GM23338 (cell line): ENCODE measurements around the gene WIPF3. TPM values are rescaled to one million over a fixed set of nuclear protein-coding genes. Genes with fewer than 3 reads are reported as not detected.

Experiments used
- ATAC-seq: fragments of 200-7000 bp; cut with Tn5 transposase; 3 replicates; pipeline ENCODE4 v1.9.1; 2020
- DNase-seq: peaks from one replicate; pipeline ENCODE4 v3.0.0-alpha.2; 2015; ENCODE audit warnings: low spot score
- H2AFZ ChIP-seq: fragments of 200-600 bp; sonication (generic); 2 replicates; pipeline ENCODE4 v1.8.0; 2016; ENCODE audit warnings: antibody characterized with exemption, mild to moderate bottlenecking, moderate library complexity
- H3F3A ChIP-seq: fragments of 200-600 bp; sonication (generic); replicated peaks from 2 replicates; pipeline ENCODE4 v1.8.0; 2017; ENCODE audit warnings: antibody characterized with exemption, mixed run types, low read depth
- H3K27ac ChIP-seq: fragments of 200-600 bp; sonication (generic); 2 replicates; pipeline ENCODE4 v1.6.1; 2016; ENCODE audit warnings: low read depth
- H3K27me3 ChIP-seq: fragments of 200-600 bp; sonication (generic); 2 replicates; pipeline ENCODE4 v1.8.0; 2016; ENCODE audit warnings: mild to moderate bottlenecking, mixed run types, moderate library complexity; ENCODE audit not compliant: insufficient read depth
- H3K36me3 ChIP-seq: fragments of 200-600 bp; sonication (generic); 2 replicates; pipeline ENCODE4 v1.8.0; 2016; ENCODE audit warnings: mild to moderate bottlenecking; ENCODE audit not compliant: insufficient read depth
- H3K4me1 ChIP-seq: fragments of 200-600 bp; sonication (generic); 2 replicates; pipeline ENCODE4 v1.8.0; 2016; ENCODE audit warnings: mild to moderate bottlenecking, moderate library complexity; ENCODE audit not compliant: insufficient read depth
- H3K4me2 ChIP-seq: fragments of 200-600 bp; sonication (generic); 2 replicates; pipeline ENCODE4 v1.7.1; 2017; ENCODE audit warnings: mixed run types
- H3K4me3 ChIP-seq: fragments of 200-600 bp; sonication (generic); 2 replicates; pipeline ENCODE4 v1.6.1; 2016; ENCODE audit warnings: mixed run types
- H3K79me2 ChIP-seq: fragments of 200-600 bp; sonication (generic); replicated peaks from 2 replicates; pipeline ENCODE4 v1.8.0; 2017; ENCODE audit warnings: mild to moderate bottlenecking; ENCODE audit not compliant: insufficient read depth
- H3K9me2 ChIP-seq: fragments of 200-600 bp; sonication (generic); 2 replicates; pipeline ENCODE4 v1.8.0; 2017; ENCODE audit not compliant: insufficient read depth
- H4K20me1 ChIP-seq: fragments of 200-600 bp; sonication (generic); replicated peaks from 2 replicates; pipeline ENCODE4 v1.8.0; 2017; ENCODE audit warnings: mild to moderate bottlenecking; ENCODE audit not compliant: insufficient read depth
- H3K27ac Mint-ChIP-seq: 2 replicates; pipeline ENCODE4 v1.8.0; 2020; ENCODE audit warnings: inconsistent platforms, mild to moderate bottlenecking, moderate library complexity, mixed read lengths
- H3K27me3 Mint-ChIP-seq: 3 replicates; pipeline ENCODE4 v1.8.0; 2022; ENCODE audit warnings: low read depth, mild to moderate bottlenecking, moderate library complexity, mixed read lengths, inconsistent platforms; ENCODE audit not compliant: insufficient read depth, poor library complexity
- H3K36me3 Mint-ChIP-seq: 3 replicates; pipeline ENCODE4 v1.8.0; 2021; ENCODE audit warnings: low read depth, mild to moderate bottlenecking, inconsistent platforms, moderate library complexity, mixed read lengths
- H3K4me1 Mint-ChIP-seq: 3 replicates; pipeline ENCODE4 v1.8.0; 2020; ENCODE audit warnings: mild to moderate bottlenecking, inconsistent platforms, mixed read lengths
- H3K4me3 Mint-ChIP-seq: 3 replicates; pipeline ENCODE4 v1.8.0; 2021; ENCODE audit warnings: moderate library complexity, mild to moderate bottlenecking, inconsistent platforms, mixed read lengths
- H3K9me3 Mint-ChIP-seq: 3 replicates; pipeline ENCODE4 v1.8.0; 2020; ENCODE audit warnings: moderate library complexity, mild to moderate bottlenecking, inconsistent platforms, mixed read lengths
- CREB1 ChIP-seq: fragments of 250-450 bp; sonication (Bioruptor Pico); IDR thresholded peaks from 2 replicates; pipeline ENCODE4 v1.5.0; 2020; ENCODE audit warnings: low read depth, mild to moderate bottlenecking, moderate library complexity
- NANOG ChIP-seq: IDR thresholded peaks from 2 replicates; pipeline ENCODE4 v1.6.1; 2016; ENCODE audit warnings: antibody characterized with exemption, borderline replicate concordance
- STAT1 ChIP-seq: IDR thresholded peaks from one replicate; pipeline ENCODE4 v1.6.1; 2016; ENCODE audit warnings: antibody characterized with exemption; ENCODE audit not compliant: unreplicated experiment
- ZNF114 ChIP-seq: fragments of 250-450 bp; sonication (Bioruptor Pico); IDR thresholded peaks from 2 replicates; pipeline ENCODE4 v1.5.0; 2020; ENCODE audit warnings: mild to moderate bottlenecking, moderate library complexity
- ZNF331 ChIP-seq: fragments of 250-450 bp; sonication (Bioruptor Pico); IDR thresholded peaks from 2 replicates; pipeline ENCODE4 v1.5.0; 2020; ENCODE audit warnings: low read depth, mild to moderate bottlenecking, moderate library complexity
- polyA plus RNA-seq: library from polyadenylated mRNA; unstranded; fragments of >200 nt; fragmentation: Nextera tagmentation; extraction: Ambion mirVana; gene quantifications from 2 replicates; pipeline ENCODE4 v1.2.1, GENCODE V29; 2016
- total RNA-seq: library from RNA; depleted of rRNA; stranded (reverse); fragments of >200 nt; shearing (Covaris generic); gene quantifications from 2 replicates; pipeline ENCODE4 v1.2.3, GENCODE V29; 2014
- TF ChIP-seq, protein P1 (sequence below): fragments of 250-450 bp; sonication (Bioruptor Pico); IDR thresholded peaks from 2 replicates; pipeline ENCODE4 v1.5.0; 2020; ENCODE audit warnings: mild to moderate bottlenecking, moderate library complexity
- TF ChIP-seq, protein P2 (sequence below): IDR thresholded peaks from one replicate; pipeline ENCODE4 v1.6.1; 2018; ENCODE audit warnings: antibody characterized with exemption; ENCODE audit not compliant: unreplicated experiment

The WIPF3 gene
- total and polyA plus RNA-seq, 2 experiments from 2014 or later: 5.7 to 11.4 TPM

GRCh38 chr7:29956487-29956836, 150.2 kb downstream of the WIPF3 start:
- H3K79me2 ChIP-seq: peaks cover 14% of the 10 kb centered on the region
- Mint-ChIP-seq H3K9me3 (no peaks in the 10 kb centered on the region; the same call in 1 of the 3 replicates), H3K27ac (no peak overlapping the region), H3K36me3 (peaks cover 23% of the 10 kb centered on the region), H3K4me1 (peaks cover 23% of the 10 kb centered on the region), H3K4me3 (no peak overlapping the region), H3K27me3 (no peaks in the 10 kb centered on the region)
- H3K27ac ChIP-seq: no peak overlapping the region
- ATAC-seq (no peak), DNase-seq (no peak)
- H3K4me3 ChIP-seq: no peak overlapping the region
- H3K36me3 ChIP-seq: peaks cover 12% of the 10 kb centered on the region
- H3K27me3 ChIP-seq: no peaks in the 10 kb centered on the region
- peaks cover 9% of the 10 kb centered on the region; the same call in 1 of the 2 replicates for H3K4me1 ChIP-seq
- H3F3A ChIP-seq: no peaks in the 10 kb centered on the region
- TF ChIP-seq STAT1 (no peak), ZNF331 (CRISPR knock-in tag) (no peak), CREB1 (CRISPR knock-in tag) (no peak), ZNF114 (CRISPR knock-in tag) (no peak), NANOG (no peak)
- TF ChIP-seq, protein P1, sequence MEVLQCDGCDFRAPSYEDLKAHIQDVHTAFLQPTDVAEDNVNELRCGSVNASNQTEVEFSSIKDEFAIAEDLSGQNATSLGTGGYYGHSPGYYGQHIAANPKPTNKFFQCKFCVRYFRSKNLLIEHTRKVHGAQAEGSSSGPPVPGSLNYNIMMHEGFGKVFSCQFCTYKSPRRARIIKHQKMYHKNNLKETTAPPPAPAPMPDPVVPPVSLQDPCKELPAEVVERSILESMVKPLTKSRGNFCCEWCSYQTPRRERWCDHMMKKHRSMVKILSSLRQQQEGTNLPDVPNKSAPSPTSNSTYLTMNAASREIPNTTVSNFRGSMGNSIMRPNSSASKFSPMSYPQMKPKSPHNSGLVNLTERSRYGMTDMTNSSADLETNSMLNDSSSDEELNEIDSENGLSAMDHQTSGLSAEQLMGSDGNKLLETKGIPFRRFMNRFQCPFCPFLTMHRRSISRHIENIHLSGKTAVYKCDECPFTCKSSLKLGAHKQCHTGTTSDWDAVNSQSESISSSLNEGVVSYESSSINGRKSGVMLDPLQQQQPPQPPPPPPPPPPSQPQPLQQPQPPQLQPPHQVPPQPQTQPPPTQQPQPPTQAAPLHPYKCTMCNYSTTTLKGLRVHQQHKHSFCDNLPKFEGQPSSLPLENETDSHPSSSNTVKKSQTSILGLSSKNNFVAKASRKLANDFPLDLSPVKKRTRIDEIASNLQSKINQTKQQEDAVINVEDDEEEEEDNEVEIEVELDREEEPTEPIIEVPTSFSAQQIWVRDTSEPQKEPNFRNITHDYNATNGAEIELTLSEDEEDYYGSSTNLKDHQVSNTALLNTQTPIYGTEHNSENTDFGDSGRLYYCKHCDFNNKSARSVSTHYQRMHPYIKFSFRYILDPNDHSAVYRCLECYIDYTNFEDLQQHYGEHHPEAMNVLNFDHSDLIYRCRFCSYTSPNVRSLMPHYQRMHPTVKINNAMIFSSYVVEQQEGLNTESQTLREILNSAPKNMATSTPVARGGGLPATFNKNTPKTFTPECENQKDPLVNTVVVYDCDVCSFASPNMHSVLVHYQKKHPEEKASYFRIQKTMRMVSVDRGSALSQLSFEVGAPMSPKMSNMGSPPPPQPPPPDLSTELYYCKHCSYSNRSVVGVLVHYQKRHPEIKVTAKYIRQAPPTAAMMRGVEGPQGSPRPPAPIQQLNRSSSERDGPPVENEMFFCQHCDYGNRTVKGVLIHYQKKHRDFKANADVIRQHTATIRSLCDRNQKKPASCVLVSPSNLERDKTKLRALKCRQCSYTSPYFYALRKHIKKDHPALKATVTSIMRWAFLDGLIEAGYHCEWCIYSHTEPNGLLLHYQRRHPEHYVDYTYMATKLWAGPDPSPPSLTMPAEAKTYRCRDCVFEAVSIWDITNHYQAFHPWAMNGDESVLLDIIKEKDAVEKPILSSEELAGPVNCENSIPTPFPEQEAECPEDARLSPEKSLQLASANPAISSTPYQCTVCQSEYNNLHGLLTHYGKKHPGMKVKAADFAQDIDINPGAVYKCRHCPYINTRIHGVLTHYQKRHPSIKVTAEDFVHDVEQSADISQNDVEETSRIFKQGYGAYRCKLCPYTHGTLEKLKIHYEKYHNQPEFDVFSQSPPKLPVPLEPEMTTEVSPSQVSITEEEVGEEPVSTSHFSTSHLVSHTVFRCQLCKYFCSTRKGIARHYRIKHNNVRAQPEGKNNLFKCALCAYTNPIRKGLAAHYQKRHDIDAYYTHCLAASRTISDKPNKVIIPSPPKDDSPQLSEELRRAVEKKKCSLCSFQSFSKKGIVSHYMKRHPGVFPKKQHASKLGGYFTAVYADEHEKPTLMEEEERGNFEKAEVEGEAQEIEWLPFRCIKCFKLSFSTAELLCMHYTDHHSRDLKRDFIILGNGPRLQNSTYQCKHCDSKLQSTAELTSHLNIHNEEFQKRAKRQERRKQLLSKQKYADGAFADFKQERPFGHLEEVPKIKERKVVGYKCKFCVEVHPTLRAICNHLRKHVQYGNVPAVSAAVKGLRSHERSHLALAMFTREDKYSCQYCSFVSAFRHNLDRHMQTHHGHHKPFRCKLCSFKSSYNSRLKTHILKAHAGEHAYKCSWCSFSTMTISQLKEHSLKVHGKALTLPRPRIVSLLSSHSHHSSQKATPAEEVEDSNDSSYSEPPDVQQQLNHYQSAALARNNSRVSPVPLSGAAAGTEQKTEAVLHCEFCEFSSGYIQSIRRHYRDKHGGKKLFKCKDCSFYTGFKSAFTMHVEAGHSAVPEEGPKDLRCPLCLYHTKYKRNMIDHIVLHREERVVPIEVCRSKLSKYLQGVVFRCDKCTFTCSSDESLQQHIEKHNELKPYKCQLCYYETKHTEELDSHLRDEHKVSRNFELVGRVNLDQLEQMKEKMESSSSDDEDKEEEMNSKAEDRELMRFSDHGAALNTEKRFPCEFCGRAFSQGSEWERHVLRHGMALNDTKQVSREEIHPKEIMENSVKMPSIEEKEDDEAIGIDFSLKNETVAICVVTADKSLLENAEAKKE: no peak
- TF ChIP-seq, protein P2, sequence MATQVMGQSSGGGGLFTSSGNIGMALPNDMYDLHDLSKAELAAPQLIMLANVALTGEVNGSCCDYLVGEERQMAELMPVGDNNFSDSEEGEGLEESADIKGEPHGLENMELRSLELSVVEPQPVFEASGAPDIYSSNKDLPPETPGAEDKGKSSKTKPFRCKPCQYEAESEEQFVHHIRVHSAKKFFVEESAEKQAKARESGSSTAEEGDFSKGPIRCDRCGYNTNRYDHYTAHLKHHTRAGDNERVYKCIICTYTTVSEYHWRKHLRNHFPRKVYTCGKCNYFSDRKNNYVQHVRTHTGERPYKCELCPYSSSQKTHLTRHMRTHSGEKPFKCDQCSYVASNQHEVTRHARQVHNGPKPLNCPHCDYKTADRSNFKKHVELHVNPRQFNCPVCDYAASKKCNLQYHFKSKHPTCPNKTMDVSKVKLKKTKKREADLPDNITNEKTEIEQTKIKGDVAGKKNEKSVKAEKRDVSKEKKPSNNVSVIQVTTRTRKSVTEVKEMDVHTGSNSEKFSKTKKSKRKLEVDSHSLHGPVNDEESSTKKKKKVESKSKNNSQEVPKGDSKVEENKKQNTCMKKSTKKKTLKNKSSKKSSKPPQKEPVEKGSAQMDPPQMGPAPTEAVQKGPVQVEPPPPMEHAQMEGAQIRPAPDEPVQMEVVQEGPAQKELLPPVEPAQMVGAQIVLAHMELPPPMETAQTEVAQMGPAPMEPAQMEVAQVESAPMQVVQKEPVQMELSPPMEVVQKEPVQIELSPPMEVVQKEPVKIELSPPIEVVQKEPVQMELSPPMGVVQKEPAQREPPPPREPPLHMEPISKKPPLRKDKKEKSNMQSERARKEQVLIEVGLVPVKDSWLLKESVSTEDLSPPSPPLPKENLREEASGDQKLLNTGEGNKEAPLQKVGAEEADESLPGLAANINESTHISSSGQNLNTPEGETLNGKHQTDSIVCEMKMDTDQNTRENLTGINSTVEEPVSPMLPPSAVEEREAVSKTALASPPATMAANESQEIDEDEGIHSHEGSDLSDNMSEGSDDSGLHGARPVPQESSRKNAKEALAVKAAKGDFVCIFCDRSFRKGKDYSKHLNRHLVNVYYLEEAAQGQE: no peak
- peaks cover 11% of the 10 kb centered on the region for H4K20me1 ChIP-seq
- no peak overlapping the region for H2AFZ ChIP-seq
- H3K9me2 ChIP-seq: no peaks in the 10 kb centered on the region
- H3K4me2 ChIP-seq: no peak overlapping the region
